Measurements from ENCODE around the gene MRC2.

- TF ChIP-seq POLR2A (IDR thresholded peaks at IDR 0.05; ENCODE audit: low read depth, low read length) (no peak), TAF1 (IDR thresholded peaks at IDR 0.05; ENCODE audit: low read depth, low read length) (no peak), POLR2AphosphoS5 (IDR thresholded peaks at IDR 0.05; ENCODE audit: low read depth, low read length) (no peak)
Observed at GRCh38 chr17:62641153-62641552, 13.7 kb downstream of the MRC2 start.

Measured in GM12891 (cell line).